GM04503 (cell line): Measurements from ENCODE around the gene ABCF2.

ENCODE experiments used
- DNase-seq: peaks from one replicate; pipeline ENCODE4 v3.0.0-alpha.2; 2012; ENCODE audit warnings: low read depth

The ABCF2 gene

DNA sequence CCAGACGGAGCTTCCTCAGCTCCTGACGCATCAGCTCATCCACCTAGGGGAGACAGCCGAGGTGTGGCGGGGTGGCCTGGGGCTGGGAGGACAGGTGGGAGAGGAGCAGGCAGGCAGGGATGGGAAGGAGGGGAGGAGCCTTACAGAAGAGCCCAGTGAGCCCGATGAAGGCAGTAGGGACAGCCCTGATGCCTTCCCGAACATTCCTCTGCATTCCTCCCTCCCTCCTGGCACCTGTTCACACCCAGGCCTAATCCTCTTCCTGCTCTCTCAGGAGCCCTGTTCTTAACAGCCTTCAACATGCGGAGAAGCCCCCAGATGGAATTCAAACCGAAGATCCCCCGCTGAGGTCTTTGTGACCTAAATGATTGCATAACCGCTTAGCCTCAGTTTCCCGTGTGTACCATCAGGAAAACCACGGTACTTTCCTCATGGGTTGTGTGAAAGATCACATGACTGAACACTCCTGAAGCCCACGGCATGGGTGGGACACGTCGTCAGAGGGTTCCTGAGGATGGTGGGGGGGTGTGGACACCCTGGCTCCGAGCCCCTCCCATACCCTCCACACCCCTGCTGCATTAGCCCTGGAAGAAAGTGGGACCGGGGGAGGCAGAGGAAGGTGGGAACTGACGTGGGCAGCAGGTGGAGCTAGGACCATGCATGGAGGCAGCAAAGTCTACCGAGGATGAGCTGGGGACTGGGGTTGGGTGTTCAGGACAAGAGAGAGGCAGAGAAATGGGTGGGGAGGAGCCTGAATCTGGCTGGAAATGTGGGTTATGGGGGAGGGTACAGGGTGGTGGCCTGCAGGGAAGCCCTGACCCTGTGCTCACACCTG lies 31.2 kb downstream of the ABCF2 start:
- no peak for DNase-seq

DNA sequence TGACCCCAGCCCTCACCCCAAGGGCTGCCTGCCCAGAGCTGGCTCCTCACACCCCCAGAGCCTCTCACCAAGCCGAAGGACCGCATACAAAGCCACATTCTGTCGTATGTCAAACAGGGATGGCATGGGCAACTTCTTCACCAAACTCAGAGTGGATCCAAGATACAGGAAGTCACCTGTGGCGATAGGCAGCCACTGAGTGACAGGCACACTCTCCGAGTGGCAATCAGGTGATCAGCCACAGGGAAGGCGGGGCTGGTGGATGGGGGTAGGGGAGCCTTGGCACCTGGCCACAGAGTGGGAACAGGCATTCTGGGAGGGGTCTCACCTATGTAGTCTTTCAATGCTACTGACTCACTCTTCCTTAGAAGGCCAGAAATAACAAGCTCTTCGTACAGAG lies 32.8 kb downstream of the ABCF2 start:
- DNase-seq: no peak

DNA sequence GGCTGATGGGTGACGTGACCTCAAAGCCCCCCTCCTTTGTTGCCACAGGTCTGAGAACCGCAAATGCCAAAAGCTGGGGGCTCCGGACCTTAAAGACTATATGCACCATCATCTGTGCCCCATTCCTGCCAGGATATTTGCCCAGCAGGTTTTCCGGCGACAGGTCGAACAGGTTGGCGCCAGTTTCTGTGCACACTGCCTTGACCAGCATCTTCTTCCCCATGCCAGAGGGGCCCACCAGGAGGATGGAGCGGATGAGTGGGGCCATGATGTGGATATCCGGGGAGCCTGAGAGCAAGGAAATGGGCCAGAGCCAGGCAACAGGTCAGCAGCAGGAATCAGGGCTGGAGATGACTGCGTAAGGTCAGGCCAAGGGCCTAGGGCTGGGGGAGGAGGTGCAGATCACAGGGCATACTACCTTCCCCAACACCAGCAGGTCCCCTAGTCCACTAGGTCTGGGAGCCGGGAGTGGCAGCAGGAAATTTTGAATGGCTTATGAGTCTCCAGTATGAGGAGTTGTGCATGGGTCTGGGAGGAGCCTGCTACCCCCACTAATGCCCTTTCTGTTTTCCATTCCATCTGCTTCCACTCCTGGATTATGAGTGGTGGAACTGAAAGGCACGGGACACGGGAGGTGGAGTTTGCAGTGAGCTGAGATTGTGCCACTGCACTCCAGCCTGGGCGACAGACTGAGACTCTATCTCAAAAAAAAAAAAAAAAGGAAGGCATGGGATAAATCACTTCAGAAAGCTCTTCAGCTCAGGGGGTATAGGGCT lies 33.6 kb downstream of the ABCF2 start:
- no peak for DNase-seq

GRCh38 chr7:151192002-151192539 lies 34.9 kb downstream of the ABCF2 start:
- no peak for DNase-seq

DNA sequence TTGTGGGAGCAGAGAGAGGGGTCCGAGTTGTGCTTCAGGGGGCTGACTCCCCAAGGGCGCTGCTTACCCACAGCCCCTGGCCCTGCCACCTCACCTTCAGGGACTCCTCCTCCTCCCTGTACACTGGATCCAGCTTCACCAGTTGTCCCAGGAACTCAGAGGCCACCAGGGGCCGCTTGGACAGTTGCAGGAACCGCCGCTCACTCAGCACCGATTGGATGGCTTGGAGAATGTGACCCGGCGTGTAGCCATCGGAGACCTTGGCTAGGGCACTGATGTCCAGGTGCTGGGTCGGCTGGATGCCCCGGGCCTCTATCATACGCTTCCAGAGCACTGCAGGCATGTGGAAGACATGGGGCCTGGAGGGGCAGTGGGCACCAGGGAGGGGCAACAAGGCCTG lies 35.5 kb downstream of the ABCF2 start:
- no peak for DNase-seq

DNA sequence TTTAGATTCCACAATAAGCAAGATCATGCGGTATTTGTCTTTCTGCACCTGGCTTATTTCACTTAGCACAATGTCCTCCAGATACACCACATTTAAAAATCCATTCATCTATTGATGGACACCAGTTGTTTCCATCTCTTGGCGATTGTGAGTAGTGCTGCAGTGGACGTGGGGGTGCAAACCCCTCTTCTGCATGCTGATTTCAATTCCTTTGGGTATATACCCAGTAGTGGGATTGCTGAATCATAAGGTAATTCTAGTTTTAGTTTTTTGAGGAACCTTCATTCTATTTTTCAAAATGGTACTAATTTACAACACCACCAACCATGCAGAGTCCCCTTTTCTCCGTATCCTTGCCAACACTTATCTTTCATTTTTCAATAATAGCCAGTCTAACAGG lies 38.0 kb downstream of the ABCF2 start:
- no peak for DNase-seq

GRCh38 chr7:151188252-151188542 lies 38.8 kb downstream of the ABCF2 start:
- no peak for DNase-seq

DNA sequence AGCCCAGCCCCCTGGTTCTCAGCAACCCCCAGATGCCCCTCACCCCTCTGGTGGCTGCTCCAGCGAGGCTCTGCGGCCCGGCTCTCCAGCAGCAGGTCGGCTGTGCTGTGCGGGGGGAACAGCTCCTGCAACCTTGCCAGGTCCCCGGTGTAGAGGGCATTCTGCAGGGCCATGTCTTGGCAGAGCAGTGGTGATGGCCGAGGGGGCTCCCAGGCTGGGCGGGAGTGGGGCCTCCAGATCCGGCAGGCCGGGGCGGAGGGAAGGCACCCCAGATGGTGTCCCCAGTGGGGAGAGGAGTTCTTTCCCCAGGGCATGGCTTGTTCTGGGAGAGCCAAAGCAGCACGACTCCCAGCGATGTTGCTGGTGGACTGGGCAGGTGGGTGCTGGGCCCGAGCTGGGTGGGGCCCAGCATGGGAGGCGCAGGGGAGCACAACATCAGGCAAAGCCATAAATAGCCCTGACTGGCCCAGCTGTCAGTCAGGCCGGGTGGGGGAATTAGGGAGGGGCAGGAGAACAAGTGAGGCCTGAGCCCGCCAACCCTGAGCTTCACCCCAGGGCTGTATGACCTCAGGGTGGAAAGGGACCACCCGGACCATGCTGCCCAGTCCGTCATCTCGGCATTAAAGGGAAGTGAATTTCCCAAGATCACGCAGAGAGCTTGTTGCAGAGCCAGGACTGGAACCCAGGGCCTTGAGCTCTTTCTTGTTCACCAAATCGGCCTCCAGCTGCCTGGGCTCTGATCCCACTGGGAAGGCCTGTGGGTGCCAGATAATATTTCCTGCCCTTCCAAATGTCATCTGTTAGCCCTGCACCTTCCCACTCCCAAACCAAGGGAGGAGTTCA lies 39.4 kb downstream of the ABCF2 start:
- no peak for DNase-seq

DNA sequence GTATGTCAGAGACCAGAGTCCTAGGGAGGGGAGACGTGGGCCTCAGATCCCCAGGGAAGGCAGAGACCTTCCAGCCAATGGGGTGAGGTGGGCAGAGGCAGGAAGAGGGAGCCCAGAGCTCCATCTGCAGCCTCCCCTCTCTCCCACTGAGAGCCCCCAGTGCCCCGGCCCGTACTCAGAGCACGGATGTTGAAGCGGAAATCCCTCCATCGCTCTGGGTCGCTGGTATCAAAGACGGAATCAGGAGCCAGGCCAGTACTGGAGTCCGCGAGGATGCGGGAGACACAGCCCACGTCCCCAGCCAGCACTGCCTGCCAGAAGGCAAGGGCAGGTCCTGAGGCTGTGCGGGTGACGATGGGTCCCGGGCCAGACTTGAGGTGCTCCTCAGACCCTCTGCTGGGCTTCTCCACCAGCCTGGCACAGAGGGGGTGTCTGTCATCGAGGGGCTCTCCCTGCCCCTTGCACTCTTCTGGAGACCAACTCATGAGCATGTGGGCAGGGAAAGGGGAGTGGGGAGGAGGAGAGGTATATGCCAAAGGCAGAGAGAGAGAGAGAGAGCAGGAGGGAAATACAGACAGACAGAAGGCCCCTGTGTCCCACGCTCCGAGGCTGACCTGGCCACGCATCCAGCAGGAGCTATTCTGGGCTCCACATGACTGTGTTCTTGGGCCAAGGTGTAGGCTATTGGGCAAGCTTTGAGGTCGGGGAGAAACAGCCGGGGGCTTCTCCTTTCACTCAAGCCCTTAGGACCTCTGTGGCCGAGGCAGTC lies 40.2 kb downstream of the ABCF2 start, which contains the start of gene ASB10:
Gene ASB10, minus strand, starts transcription at position 611 of the 769 bp plus-strand sequence. Its CDS starts 120 bp downstream, at position 491.
- no peak for DNase-seq

GRCh38 chr7:151185762-151186639 lies 41.0 kb downstream of the ABCF2 start:
- DNase-seq: no peak

DNA sequence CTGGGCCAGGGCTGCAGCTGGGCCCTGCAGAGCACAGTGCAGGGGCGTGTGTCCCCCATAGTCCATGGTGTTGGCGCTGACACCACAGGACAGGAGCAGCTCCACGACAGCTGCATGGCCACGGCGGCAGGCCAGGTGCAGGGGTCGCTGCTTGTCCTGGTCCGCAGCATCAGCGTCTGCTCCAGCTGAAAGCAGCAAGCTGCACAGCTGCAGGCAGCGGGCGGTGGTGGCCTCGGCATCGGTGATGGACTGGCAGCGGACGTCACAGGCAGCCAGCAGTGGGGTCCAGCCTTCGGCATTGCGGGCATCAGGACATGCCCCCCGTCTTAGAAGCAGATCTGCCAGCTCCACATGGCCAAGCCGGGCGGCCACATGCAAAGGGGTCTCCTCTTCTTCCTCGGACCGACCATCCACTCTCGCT lies 46.0 kb downstream of the ABCF2 start:
- DNase-seq: no peak

- no peak for DNase-seq
Measured at GRCh38 chr7:151179946-151180345, 47.1 kb downstream of the ABCF2 start.

- DNase-seq: no peak
Measured at GRCh38 chr7:151179287-151179860, 47.6 kb downstream of the ABCF2 start.

DNA sequence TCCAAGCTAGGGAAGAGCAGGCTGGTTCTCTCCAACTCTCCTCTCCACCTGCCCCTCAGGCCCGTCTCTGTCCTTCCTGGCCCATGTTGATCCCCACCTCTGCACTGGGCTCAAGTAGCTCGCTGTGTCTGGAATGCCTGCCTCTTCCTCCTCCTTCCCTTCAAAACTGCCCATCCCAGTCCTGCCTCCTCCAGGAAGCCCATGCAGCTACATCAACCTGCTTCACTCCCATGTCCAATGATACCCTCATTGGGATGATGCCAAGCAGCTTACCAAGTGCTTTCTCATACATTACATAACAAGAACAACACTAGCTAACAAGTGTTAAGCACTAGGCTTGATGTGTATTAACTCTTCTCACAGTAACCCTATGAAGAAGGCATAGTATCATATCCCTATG lies 48.2 kb downstream of the ABCF2 start:
- DNase-seq: no peak

GRCh38 chr7:151178236-151178635 lies 48.8 kb downstream of the ABCF2 start:
- DNase-seq: no peak

GRCh38 chr7:151177310-151177709 lies 49.7 kb downstream of the ABCF2 start:
- no peak for DNase-seq

- DNase-seq: no peak
Measured at GRCh38 chr7:151176401-151176800, 50.6 kb downstream of the ABCF2 start.

- no peak for DNase-seq
Measured at GRCh38 chr7:151175793-151176311, 51.2 kb downstream of the ABCF2 start.

DNA sequence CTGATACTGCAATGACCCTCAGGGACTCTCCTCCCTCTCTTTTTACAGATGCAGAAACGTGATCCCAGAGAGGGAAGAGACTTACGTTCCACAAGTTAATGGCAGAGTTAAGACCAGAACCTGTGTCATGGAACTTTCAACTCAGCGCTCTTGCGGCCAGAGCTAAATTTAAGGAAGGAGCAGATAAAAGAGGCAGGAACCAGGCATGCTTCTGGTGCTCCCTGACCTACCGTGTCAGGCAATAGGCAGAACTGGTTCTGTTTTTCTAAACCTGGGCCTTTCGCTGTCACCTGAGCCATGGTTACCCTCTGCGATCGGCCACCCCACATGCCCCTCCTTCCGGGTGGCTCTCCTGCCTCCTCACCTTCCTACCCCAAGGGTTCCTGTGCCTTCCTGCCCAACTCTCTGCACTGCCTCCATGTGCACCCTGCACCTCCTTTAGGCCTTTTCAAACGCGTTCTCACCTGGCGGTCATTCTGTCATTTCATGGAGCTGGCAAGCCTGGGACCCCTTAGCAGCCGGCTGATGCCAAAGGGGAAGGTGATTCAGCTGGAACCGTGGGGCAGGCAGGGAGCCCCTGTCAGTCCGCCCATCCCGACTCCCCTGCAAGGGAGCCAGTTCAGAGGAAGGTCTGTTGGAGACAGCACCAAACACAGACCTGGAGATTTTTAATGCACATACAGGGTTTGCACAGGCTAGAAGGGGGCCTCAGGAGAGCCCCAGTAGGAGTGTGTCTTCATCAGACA lies 51.8 kb downstream of the ABCF2 start:
- DNase-seq: no peak
